ENCODE results near the gene BRPF1.

BRPF1 gene

GRCh38 chr3:9703736-9704346 lies 27.7 kb upstream of the BRPF1 start, which contains the start of gene CPNE9:
CPNE9 (plus strand) TSS chr3:9703833; CDS start chr3:9703997, 164 bp downstream.
- DNase-seq (ENCODE audit: low spot score): peak; percentile 19

- peak; percentile 69 for DNase-seq (ENCODE audit: low spot score)
Observed at GRCh38 chr3:9704347-9705322, 26.9 kb upstream of the BRPF1 start.

- no peak for DNase-seq (ENCODE audit: low spot score)
Observed at GRCh38 chr3:9710174-9710739, 21.3 kb upstream of the BRPF1 start.

- DNase-seq (ENCODE audit: low spot score): no peak
Observed at GRCh38 chr3:9712415-9712814, 19.1 kb upstream of the BRPF1 start.

- DNase-seq (ENCODE audit: low spot score): no peak
Observed at GRCh38 chr3:9713142-9713541, 18.4 kb upstream of the BRPF1 start.

GRCh38 chr3:9715136-9715535 lies 16.4 kb upstream of the BRPF1 start:
- DNase-seq (ENCODE audit: low spot score): no peak

- DNase-seq (ENCODE audit: low spot score): peak; percentile 21
Observed at GRCh38 chr3:9715764-9716437, 15.6 kb upstream of the BRPF1 start.

GRCh38 chr3:9716801-9717555 lies 14.6 kb upstream of the BRPF1 start:
- DNase-seq (ENCODE audit: low spot score): no peak

- DNase-seq (ENCODE audit: low spot score): no peak
Observed at GRCh38 chr3:9717563-9717962, 14.0 kb upstream of the BRPF1 start.

- DNase-seq (ENCODE audit: low spot score): no peak
Observed at GRCh38 chr3:9718118-9718517, 13.4 kb upstream of the BRPF1 start.

GRCh38 chr3:9721015-9721699 lies 10.4 kb upstream of the BRPF1 start:
- DNase-seq (ENCODE audit: low spot score): no peak

GRCh38 chr3:9721700-9722060 lies 9.9 kb upstream of the BRPF1 start:
- DNase-seq (ENCODE audit: low spot score): no peak

- no peak for DNase-seq (ENCODE audit: low spot score)
Observed at GRCh38 chr3:9725775-9726515, 5.6 kb upstream of the BRPF1 start.

GRCh38 chr3:9727041-9727595 lies 4.4 kb upstream of the BRPF1 start:
- DNase-seq (ENCODE audit: low spot score): peak; percentile 27

GRCh38 chr3:9727743-9728142 lies 3.8 kb upstream of the BRPF1 start:
- DNase-seq (ENCODE audit: low spot score): no peak

GRCh38 chr3:9729419-9729818 lies 2.1 kb upstream of the BRPF1 start:
- no peak for DNase-seq (ENCODE audit: low spot score)

GRCh38 chr3:9730657-9731205 lies 804 bp upstream of the BRPF1 start:
- DNase-seq (ENCODE audit: low spot score): no peak

- DNase-seq (ENCODE audit: low spot score): no peak
Observed at GRCh38 chr3:9732080-9732739, 675 bp downstream of the BRPF1 start.

- DNase-seq (ENCODE audit: low spot score): peak; percentile 41
Observed at GRCh38 chr3:9732740-9733115, 1.2 kb downstream of the BRPF1 start.

Measured in cerebellar cortex (tissue), 1 donor.